Measurements from ENCODE around the gene KRTAP10-12.

KRTAP10-12 gene

DNA sequence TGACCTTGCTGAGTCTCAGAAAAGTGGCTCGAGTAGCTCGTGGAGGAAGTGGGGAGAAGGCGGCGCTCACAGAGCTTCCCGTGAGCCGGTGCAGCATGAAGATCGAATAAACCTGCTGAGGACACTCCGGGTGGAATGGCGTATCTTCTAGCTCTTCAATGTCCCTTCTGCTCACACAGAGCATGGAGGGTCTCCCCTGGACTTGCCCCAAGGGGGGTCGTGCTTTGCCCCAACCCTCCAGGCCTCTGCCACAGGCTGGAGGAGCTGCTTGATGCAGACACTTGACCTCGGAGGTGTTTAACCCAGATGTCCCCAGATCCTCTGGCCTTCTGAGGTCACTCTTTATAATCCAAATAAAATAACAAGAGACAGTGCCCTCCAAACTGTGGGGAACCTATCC, 2.2 kb upstream of the KRTAP10-12 start:
- no peak for DNase-seq (ENCODE audit: extremely low read depth, insufficient read length)
- TF ChIP-seq, protein P1, sequence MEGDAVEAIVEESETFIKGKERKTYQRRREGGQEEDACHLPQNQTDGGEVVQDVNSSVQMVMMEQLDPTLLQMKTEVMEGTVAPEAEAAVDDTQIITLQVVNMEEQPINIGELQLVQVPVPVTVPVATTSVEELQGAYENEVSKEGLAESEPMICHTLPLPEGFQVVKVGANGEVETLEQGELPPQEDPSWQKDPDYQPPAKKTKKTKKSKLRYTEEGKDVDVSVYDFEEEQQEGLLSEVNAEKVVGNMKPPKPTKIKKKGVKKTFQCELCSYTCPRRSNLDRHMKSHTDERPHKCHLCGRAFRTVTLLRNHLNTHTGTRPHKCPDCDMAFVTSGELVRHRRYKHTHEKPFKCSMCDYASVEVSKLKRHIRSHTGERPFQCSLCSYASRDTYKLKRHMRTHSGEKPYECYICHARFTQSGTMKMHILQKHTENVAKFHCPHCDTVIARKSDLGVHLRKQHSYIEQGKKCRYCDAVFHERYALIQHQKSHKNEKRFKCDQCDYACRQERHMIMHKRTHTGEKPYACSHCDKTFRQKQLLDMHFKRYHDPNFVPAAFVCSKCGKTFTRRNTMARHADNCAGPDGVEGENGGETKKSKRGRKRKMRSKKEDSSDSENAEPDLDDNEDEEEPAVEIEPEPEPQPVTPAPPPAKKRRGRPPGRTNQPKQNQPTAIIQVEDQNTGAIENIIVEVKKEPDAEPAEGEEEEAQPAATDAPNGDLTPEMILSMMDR (IDR thresholded peaks at IDR 0.05; ENCODE audit: insufficient read depth, low read length, poor library complexity, severe bottlenecking) = no peak

DNA sequence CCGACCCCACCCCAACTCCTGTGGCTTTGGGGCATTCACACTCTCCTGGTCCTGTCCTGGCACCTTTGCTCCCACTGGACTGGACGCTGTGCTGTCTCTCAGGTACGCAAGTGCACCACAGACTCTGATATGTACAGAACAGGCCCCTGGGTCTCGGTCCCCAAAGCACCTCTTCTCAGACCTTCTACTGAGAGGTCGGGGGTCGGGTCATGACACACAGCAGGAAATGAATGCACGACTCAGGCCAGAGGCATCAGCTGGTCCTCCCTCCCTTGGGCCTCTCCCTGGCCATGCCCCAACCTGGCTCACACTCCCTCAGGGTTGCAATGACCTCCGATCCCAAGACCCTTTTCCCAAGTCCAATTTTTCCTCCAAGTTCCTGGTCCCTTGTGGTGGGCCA, 1.8 kb upstream of the KRTAP10-12 start:
- TF ChIP-seq, protein P1 (IDR thresholded peaks at IDR 0.05; ENCODE audit: insufficient read depth, low read length, poor library complexity, severe bottlenecking) = no peak
- H3K4me3 ChIP-seq (replicated peaks; ENCODE audit: low read depth, low read length) = no peak overlapping the region
- peaks cover 2% of the 10 kb centered on the region; the same call in 1 of the 2 replicates for H3K27me3 ChIP-seq (replicated peaks; ENCODE audit: control insufficient read depth, insufficient read depth, low read length)
- H3K36me3 ChIP-seq (ENCODE audit: control insufficient read depth, insufficient read depth, low read length) = no peaks in the 10 kb centered on the region
- no peak for DNase-seq (ENCODE audit: extremely low read depth, insufficient read length)

More for the DNA sequence above, 2.2 kb upstream of the KRTAP10-12 start:
- Histone ChIP-seq H3K27me3 (replicated peaks; ENCODE audit: control insufficient read depth, insufficient read depth, low read length) (no peaks in the 10 kb centered on the region; the same call in 1 of the 2 replicates), H3K36me3 (ENCODE audit: control insufficient read depth, insufficient read depth, low read length) (no peaks in the 10 kb centered on the region), H3K4me3 (replicated peaks; ENCODE audit: low read depth, low read length) (no peak overlapping the region)

DNA sequence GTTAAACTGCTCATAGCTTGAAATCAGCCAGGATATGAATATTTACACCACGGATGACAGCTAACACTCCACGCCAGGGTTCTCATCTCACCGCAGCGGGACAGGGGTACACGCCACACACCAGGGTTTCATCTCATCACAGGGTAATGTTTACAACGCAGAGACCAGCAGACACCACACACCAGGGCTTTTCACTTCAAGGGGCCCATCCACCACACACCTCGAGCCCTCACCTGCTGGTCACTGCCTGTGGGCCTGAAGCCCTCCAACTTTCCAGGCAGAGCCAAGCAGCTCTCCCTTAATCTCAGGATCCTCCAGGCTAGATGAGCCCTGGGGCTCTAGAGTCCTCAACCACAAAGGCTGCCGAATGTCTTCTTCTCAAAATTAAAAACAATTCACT, 1.3 kb upstream of the KRTAP10-12 start:
- DNase-seq (ENCODE audit: extremely low read depth, insufficient read length) = no peak
- no peak overlapping the region for H3K4me3 ChIP-seq (replicated peaks; ENCODE audit: low read depth, low read length)
- TF ChIP-seq, protein P1 (IDR thresholded peaks at IDR 0.05; ENCODE audit: insufficient read depth, low read length, poor library complexity, severe bottlenecking) = no peak
- peaks cover 2% of the 10 kb centered on the region; the same call in 1 of the 2 replicates for H3K27me3 ChIP-seq (replicated peaks; ENCODE audit: control insufficient read depth, insufficient read depth, low read length)
- H3K36me3 ChIP-seq (ENCODE audit: control insufficient read depth, insufficient read depth, low read length) = no peaks in the 10 kb centered on the region

DNA sequence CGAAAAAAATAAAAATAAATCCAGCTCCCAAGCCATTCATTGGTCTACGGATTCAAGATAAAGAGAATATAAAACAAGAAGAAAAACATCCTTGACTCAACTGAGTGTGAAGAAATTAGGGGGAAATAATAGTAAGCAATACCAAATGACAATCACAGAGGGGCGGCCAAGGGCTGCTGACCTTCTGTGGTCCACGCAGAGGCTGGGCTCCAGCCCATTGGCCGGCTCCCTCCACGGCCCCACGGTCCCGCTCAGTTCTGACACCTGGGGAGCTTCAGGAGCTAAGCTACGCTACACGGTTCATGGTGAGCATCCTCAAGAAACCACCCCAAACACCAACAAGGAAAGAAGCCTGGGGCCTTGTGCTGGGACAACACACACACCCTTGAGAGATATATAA, 400 bp upstream of the KRTAP10-12 start:
- TF ChIP-seq, protein P1 (IDR thresholded peaks at IDR 0.05; ENCODE audit: insufficient read depth, low read length, poor library complexity, severe bottlenecking) = no peak
- Histone ChIP-seq H3K27me3 (replicated peaks; ENCODE audit: control insufficient read depth, insufficient read depth, low read length) (peaks cover 2% of the 10 kb centered on the region; the same call in 1 of the 2 replicates), H3K4me3 (replicated peaks; ENCODE audit: low read depth, low read length) (no peak overlapping the region), H3K36me3 (ENCODE audit: control insufficient read depth, insufficient read depth, low read length) (no peaks in the 10 kb centered on the region)
- DNase-seq (ENCODE audit: extremely low read depth, insufficient read length) = no peak

DNA sequence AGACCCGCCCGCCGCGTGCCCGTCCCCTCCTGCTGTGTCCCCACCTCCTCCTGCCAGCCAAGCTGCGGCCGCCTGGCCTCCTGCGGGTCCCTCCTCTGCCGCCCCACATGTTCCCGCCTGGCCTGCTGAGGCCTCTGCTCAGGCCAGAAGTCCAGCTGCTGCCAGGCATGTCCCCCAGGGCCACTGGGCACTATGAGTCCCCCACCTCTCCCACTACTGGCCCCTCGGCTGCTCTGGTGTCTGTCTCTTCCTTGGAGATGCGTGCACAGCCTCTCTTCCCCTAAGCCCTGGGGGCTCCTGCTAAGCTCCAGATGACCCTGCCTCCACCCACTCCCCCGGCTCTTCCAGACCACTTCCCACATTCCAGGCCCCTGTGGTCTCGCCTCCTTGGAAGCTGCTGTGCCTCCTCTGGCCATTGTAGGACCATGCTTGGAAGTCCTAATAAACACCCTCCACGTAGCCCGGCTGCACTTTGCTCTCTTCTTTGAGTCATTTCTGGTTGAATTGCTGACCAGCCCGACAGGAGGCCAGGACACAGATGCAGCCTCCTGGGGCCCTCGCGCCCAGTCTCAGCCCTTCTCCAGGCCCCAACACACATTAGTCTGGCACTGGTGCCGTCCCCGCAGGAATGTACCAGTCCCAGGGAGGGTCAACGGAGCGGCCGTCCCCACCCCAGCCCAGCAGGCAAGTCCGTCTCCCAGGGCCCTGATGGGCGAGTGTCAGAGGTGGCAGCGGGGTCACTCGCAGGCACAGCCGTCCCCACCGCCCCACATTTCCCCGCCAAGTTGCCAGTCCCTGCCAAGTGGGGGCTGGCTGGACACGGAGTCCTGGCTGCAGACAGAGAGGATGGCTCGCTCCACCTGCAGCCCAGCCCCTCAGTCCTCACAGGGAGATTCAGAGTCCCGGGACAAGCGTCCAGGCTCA, 1.1 kb downstream of the KRTAP10-12 start:
- no peak for DNase-seq (ENCODE audit: extremely low read depth, insufficient read length)
- Histone ChIP-seq H3K27me3 (replicated peaks; ENCODE audit: control insufficient read depth, insufficient read depth, low read length) (peaks cover 2% of the 10 kb centered on the region; the same call in 1 of the 2 replicates), H3K4me3 (replicated peaks; ENCODE audit: low read depth, low read length) (no peak overlapping the region)

More for the DNA sequence above, 1.1 kb downstream of the KRTAP10-12 start:
- no peaks in the 10 kb centered on the region for H3K36me3 ChIP-seq (ENCODE audit: control insufficient read depth, insufficient read depth, low read length)
- TF ChIP-seq, protein P1 (IDR thresholded peaks at IDR 0.05; ENCODE audit: insufficient read depth, low read length, poor library complexity, severe bottlenecking) = no peak

Measured in GM06990 (cell line).